Duodenal mucosa (tissue), 2 donors: Measurements from ENCODE around the gene LRRC2.

Source experiments
- H3K27ac ChIP-seq: one replicate; pipeline ENCODE4 v1.7.0; 2013; ENCODE audit warnings: low read depth, low read length
- H3K27me3 ChIP-seq, 2 donors: one replicate each; pipeline ENCODE4 v1.7.0; 2013; ENCODE audit warnings: low read length in 2 of 2, control low read depth in 1 of 2; ENCODE audit not compliant: insufficient read depth in 2 of 2, control insufficient read depth in 1 of 2
- H3K36me3 ChIP-seq, 2 donors: one replicate each; pipeline ENCODE4 v1.7.0; 2013; ENCODE audit warnings: low read length in 2 of 2, control low read depth in 1 of 2; ENCODE audit not compliant: insufficient read depth in 2 of 2, control insufficient read depth in 1 of 2
- H3K4me1 ChIP-seq, 2 donors: one replicate each; pipeline ENCODE4 v1.7.0; 2013; ENCODE audit warnings: low read length in 2 of 2, control low read depth in 1 of 2; ENCODE audit not compliant: insufficient read depth in 2 of 2, control insufficient read depth in 1 of 2
- H3K4me3 ChIP-seq, 2 donors: one replicate each; pipeline ENCODE4 v1.7.0; 2013; ENCODE audit warnings: low read length in 2 of 2, low read depth in 1 of 2
- H3K9ac ChIP-seq, 2 donors: one replicate each; pipeline ENCODE4 v1.7.0; 2013; ENCODE audit warnings: low read length in 2 of 2, low read depth in 1 of 2
- H3K9me3 ChIP-seq, 2 donors: one replicate each; pipeline ENCODE4 v1.7.0; 2013; ENCODE audit warnings: low read length in 2 of 2, control low read depth in 1 of 2; ENCODE audit not compliant: control insufficient read depth in 1 of 2

LRRC2 gene

DNA sequence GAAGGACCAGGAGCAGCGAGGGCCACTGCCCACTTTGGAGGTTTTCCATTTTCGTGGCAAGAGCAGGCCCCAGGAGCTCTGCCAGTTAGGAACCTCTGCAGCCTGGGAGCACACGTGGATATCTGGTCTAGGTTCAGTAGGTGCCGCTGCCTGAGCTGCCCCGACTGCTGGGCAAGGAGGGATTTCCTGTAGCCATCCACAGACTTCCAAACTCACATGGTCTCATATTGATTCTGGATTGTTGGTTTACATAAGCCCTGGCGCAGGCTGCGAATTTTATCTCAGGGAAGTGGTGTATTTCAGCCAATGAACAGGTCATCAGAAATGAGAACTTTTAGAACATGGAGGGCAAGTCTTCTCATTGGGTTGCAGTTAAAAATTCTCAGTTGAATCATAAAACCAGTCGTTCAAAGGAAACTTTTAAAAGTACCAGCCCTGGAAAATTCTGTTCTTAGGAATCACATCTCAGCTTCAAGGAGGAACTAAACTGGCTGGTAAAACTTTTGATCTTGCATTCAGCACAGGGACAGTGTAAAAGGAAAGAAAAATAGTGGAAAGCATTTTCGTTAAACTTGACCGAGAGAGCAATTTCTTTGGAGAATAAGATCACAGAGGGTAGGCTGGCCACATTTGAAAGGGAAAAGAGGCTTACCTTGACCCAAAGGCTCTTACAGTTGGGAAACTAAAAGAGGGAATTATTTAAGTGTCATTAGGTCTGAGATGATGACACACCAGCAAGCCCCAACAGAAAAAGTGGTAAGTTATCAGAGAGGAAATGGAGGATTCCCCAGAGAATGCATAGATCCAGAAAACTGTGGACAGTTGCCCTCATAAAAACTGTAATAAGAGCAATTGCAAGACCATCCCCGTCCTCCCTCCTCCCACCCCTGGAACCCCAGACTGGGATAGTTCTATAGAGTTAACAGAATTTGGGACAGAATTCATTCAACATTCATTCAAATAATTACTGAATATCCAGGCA lies 74.7 kb downstream of the LRRC2 start:
- H3K27ac ChIP-seq, result no peak overlapping the region
- peaks cover 5 to 6% of the 10 kb centered on the region in 2 donors for H3K4me1 ChIP-seq
- H3K9ac ChIP-seq, result no peak overlapping the region
- H3K4me3 ChIP-seq, result no peak overlapping the region
- no peaks in the 10 kb centered on the region for H3K27me3 ChIP-seq
- H3K36me3 ChIP-seq, result no peaks in the 10 kb centered on the region
- H3K9me3 ChIP-seq, result no peaks in the 10 kb centered on the region

DNA sequence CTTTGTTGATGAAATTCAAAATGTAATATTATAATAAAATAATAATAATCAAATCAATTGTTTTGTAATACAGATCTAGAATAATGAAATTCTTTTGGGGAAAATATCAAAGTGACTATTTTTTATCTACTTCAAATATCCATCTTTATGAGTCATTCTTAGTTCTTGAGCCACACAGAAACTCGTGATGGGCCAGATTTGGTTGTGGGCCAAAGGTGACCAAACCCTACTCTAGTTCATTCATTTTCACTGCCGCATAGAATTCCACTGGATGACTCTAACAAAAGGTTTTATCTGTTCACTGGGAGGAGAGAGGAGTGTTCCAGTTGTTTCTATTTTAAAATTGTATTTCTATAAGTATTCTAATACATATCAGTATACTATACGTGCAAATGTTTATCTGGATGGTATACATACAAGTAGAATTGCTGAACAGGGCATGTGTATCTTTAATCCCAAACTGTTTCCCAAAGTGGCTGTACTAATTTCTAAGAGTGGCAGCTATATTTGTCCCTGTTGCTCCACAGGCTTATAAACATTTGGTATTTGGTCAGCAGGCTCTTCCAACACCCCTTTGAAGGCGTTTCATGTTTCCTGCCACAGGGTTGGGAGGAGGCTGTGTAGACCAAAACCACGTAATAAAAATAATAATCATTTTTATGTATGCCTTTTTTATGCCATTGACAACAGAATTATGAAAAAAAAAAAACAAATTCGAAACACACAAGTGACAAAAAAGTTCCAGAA lies 75.6 kb downstream of the LRRC2 start:
- Histone ChIP-seq H3K9me3 (no peaks in the 10 kb centered on the region), H3K4me3 (no peak overlapping the region), H3K27ac (no peak overlapping the region), H3K9ac (no peak overlapping the region), H3K4me1 (peaks cover 7 to 10% of the 10 kb centered on the region in 2 donors), H3K27me3 (no peaks in the 10 kb centered on the region), H3K36me3 (no peaks in the 10 kb centered on the region)

DNA sequence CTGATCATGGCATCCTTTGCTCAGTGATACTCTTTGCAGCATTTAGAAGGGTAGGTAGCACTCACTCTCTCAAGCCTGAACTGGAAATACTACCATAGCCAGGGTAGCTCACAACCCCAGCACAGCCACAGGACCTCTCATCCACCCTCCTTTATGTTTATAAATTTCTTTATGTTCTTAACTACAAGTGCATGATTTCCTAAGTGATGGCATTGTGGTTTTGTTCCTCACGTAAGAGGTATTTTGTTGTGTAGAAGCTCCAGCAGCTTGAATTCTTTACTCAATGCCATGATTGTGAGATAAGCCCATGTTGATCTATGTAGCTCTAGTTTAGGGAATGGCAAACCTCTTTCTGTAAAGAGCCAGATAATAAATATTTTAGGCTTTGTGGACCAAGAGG lies 76.2 kb downstream of the LRRC2 start:
- Histone ChIP-seq H3K27me3 (no peaks in the 10 kb centered on the region), H3K27ac (no peak overlapping the region), H3K9ac (no peak overlapping the region), H3K36me3 (no peaks in the 10 kb centered on the region), H3K4me1 (peaks cover 13 to 15% of the 10 kb centered on the region in 2 donors), H3K9me3 (no peaks in the 10 kb centered on the region), H3K4me3 (no peak overlapping the region)

DNA sequence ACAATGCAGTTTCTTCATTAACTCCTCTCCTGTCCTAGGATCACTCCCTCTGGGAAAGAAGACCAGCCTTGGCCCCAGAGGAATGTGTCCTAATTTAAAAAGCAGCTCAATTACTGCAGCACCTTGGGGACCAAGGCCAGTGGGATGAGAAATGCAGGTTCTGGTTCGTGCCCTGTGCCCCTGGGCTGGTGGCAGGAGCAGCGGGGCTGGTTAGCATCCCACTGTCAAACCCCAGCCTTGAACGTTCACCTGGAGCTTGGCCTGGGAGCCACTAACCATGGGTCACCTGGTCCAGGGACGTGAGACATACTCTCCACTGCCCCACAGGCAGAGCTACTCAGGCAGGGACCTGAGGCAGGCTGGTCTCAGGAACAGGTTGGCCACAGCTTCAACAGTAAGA lies 76.7 kb downstream of the LRRC2 start:
- Histone ChIP-seq H3K4me3 (no peak overlapping the region), H3K27ac (no peak overlapping the region), H3K27me3 (no peaks in the 10 kb centered on the region), H3K36me3 (no peaks in the 10 kb centered on the region), H3K4me1 (peaks cover 15 to 17% of the 10 kb centered on the region in 2 donors), H3K9ac (peak overlapping the region in 1 of 2 donors; percentile 28), H3K9me3 (no peaks in the 10 kb centered on the region)

DNA sequence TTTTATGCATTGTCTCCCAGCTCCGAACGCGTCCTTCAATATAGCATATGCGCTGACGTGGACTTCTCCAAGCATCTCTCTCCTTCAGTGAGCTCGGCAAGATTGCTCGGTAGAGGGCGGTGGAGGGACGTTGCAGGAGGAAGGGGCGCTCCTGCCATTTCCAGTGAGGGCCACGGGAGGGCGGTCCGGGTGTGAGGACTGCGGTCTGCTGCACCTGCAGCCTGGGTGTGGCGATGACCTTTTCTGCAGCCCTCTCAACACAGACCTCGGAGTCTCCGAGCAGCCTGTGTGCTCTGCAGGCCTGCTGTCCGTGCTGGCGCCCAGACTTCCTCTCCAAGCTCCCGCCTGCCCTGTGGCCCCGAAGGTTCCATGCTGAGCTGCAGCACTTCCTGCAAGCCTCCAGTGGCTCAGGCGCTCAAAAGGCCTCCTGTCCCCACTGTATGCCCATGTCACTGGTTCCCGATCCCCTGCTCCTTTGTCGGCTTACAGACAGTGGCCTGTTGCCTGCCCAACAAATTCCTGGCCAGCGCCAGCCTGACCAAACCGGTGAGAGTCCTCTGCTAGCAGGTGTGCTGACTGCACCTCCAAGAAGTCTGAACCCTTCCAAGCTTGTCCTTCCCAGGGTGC lies 77.3 kb downstream of the LRRC2 start:
- Histone ChIP-seq H3K4me3 (peak overlapping the region in 1 of 2 donors; percentile 63), H3K9me3 (no peaks in the 10 kb centered on the region), H3K27me3 (no peaks in the 10 kb centered on the region), H3K36me3 (no peaks in the 10 kb centered on the region), H3K4me1 (peaks cover 15 to 17% of the 10 kb centered on the region in 2 donors), H3K27ac (no peak overlapping the region), H3K9ac (peak overlapping the region in 1 of 2 donors; percentile 28)

DNA sequence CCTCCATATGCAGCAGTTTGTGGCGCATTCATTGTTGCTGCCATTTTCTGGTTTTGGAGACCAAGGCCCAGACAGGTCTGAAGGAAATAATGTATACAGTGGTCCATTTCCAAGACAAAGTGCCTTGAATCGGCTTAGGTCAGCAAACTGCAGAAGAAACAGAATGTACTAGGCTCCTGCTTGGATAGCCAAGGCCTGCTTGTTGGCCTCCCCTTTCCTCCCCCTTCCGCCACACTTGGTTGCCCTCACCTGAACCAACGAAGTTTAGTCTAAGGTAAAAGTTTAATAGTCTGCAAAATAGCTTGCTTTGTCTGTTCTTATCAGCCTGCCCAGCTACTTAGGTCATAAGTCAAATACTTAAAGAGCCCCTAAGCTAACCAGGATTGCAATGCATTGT lies 80.3 kb downstream of the LRRC2 start:
- no peak overlapping the region for H3K4me3 ChIP-seq
- no peaks in the 10 kb centered on the region for H3K27me3 ChIP-seq
- no peak overlapping the region for H3K9ac ChIP-seq
- no peaks in the 10 kb centered on the region for H3K9me3 ChIP-seq
- H3K27ac ChIP-seq, result no peak overlapping the region
- H3K4me1 ChIP-seq, result peaks cover 15 to 17% of the 10 kb centered on the region in 2 donors
- H3K36me3 ChIP-seq, result no peaks in the 10 kb centered on the region

DNA sequence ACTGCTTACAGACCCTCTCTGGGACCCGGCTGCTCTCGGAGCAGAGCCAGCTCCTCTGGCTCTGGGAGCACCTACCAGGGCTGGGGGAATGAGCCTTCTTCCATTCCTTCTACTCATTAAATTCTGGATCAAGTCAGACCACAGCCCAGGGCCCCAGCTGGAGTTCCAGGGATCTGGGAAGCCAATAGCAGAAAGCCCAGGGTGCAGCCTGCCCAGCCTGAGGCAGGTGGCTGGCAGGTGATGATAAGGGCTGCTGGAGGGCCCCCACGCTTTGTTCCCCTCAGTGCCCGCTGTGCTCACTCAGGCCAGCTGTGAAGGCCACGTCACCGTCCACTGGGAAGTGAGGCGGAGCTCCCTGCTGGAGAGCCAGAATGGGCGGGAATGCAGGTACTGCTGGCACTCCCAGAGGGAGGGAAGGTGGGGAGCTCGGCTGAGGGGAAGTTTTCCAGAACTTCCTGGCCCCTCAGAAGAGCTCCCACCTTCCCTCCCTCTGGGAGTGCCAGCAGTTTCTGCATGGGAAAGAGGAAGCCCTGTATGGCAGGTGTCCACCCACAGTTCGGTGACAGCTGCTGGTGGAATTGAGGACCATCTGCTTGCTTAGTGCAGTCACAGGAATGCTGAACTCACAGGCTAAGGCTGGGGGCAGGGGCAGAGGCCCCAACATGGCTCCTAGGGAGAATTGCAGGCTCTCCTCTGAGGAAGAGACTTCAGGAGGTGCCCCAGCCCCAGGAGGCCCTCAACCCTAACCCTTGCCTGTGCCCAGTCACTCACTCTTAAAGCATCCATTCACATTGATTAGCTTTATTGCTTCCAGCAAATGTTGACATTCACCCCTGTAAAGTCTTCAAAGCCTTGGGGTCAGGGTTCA lies 81.0 kb downstream of the LRRC2 start:
- Histone ChIP-seq H3K4me3 (peak overlapping the region in 1 of 2 donors; percentile 25), H3K27ac (no peak overlapping the region), H3K27me3 (no peaks in the 10 kb centered on the region), H3K4me1 (peaks cover 15 to 17% of the 10 kb centered on the region in 2 donors), H3K36me3 (no peaks in the 10 kb centered on the region), H3K9me3 (no peaks in the 10 kb centered on the region), H3K9ac (no peak overlapping the region)

DNA sequence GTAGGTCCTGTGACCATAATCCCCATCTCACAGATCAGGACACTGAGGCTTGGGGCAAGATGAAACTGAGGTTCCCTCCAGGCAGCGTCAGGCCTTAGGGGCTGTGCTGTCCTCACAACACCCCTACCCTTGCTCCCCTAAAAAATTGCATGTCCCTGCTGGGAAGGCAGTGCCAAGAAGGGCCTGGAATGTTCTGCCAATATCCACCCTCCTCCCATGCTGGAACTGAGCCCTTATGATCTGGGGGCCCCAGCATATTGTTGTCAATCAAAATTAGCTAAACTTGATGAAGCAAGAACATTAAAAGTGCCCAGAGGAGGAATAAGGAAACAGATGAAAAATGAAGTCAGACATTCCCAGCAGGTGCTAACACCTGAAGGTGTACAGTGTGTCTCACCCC lies 81.7 kb downstream of the LRRC2 start:
- Histone ChIP-seq H3K9ac (no peak overlapping the region), H3K9me3 (no peaks in the 10 kb centered on the region), H3K36me3 (no peaks in the 10 kb centered on the region), H3K4me3 (peak overlapping the region in 1 of 2 donors; percentile 25), H3K27ac (no peak overlapping the region), H3K4me1 (peaks cover 15 to 17% of the 10 kb centered on the region in 2 donors), H3K27me3 (no peaks in the 10 kb centered on the region)

DNA sequence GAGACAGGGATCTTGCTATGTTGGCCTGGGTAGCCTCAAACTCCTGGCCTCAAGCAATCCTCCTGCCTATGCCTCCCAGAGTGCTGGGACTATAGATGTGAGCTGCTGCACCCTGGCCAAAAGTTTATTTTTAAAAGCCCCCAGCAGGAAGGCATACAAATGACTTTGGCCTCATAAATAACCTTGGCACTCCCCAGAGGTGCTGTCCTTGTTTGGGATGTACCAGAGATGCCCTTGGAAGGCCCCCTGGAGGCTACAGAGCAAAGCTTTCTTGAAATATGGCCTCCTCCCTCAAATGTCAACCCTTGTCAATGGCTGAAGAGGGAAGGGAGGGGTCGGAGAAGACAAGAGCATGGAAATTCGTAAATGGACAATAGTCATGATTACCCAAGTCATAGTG lies 82.3 kb downstream of the LRRC2 start:
- Histone ChIP-seq H3K27me3 (no peaks in the 10 kb centered on the region), H3K36me3 (no peaks in the 10 kb centered on the region), H3K9me3 (no peaks in the 10 kb centered on the region), H3K4me1 (peaks cover 10 to 13% of the 10 kb centered on the region in 2 donors), H3K9ac (no peak overlapping the region), H3K27ac (no peak overlapping the region), H3K4me3 (no peak overlapping the region)
